GM18511 (cell line): Measurements from ENCODE around the gene HBG2.
"Not testable (repeated sequence)": the region's sequence is repeated elsewhere in the genome, so short reads cannot be mapped to it uniquely, and the experiment has no call there.

Source experiments
- ATAC-seq: cut with Tn5 transposase; IDR thresholded peaks from one replicate; pipeline ENCODE4 v1.9.1; 2021; ENCODE audit warnings: mild to moderate bottlenecking, moderate library complexity; ENCODE audit not compliant: unreplicated experiment

Gene HBG2

DNA sequence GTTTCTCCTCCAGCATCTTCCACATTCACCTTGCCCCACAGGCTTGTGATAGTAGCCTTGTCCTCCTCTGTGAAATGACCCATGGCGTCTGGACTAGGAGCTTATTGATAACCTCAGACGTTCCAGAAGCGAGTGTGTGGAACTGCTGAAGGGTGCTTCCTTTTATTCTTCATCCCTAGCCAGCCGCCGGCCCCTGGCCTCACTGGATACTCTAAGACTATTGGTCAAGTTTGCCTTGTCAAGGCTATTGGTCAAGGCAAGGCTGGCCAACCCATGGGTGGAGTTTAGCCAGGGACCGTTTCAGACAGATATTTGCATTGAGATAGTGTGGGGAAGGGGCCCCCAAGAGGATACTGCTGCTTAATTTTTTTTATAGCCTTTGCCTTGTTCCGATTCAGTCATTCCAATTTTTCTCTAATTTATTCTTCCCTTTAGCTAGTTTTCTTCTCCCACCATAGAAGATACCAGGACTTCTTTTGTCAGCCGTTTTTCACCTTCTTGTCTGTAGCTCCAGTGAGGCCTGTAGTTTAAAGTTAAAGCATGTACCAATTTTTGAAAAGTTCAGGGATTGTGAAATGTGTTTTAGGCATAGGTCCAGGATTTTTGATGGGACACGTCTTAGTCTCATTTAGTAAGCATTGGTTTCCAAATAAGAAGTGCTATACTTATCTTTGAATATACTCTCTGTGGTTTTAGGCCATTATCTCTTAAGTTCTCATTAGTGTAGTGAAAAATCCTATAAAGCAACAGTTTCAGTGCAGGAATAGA is at the start of gene HBG2:
TSS of gene HBG2 (minus strand) at position 136 of the 768 bp plus-strand sequence. CDS start at position 83, 53 bp downstream.
- ATAC-seq, result not testable (repeated sequence)

DNA sequence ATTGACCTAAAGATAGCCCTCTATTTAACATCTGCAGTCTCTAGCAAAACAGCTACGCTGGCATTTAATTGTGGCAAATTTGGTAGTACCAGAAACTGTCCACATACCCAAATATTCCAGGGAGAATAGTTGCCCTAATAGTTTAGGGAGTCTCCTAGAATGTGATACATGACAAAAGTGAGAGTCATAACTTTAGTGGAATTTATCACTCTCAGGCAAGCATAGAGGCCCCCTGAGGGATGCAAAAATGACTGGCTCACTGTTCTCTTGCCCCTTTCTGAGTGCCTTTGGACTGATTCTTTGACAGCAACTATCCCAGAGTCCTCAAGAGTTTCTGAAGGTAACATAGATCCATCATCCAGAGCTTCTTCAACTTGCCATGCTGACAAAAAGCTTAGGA is 49.5 kb upstream of the HBG2 start:
- no peak for ATAC-seq

DNA sequence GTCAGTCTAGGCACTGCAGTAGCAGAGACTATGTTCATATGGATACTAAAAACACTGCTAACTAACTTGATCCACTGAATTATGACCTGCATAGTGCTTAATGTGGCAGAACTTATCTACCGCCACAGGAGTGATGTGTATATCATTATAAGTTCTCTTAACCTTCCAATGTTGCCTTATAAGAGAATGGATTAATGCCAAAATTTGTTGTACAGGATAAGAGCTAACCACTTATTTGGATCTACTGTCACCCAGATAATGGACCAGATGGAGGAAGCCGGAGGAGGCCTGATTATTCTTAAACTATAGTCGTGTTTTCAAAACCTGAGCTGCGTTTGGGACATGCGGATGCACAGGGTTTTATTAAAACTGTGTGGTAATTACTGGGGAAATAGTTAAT is 49.0 kb upstream of the HBG2 start:
- ATAC-seq, result no peak

DNA sequence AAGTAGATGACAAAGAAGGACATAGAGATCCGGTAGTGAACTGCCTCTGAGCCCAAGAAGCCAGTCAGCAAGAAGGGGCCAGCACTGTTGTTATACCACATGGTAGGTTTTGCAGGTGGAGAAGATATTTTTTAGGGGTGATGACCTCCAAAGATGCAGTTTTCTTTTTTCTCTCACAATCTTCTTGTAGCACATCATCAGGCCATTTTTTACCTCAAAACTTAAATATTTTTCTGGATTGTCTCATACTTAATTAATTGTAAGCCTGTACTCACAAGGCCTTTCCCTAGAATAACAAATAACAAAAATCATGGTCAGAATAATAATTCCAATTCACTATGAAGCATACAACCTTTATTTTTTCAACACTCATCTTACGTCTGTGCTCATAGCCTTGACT is 47.3 kb upstream of the HBG2 start, which contains the start of gene OR51B4:
TSS of gene OR51B4 (minus strand) at position 101 of the 400 bp plus-strand sequence. CDS start at position 101, 0 bp downstream.
- ATAC-seq, result no peak

DNA sequence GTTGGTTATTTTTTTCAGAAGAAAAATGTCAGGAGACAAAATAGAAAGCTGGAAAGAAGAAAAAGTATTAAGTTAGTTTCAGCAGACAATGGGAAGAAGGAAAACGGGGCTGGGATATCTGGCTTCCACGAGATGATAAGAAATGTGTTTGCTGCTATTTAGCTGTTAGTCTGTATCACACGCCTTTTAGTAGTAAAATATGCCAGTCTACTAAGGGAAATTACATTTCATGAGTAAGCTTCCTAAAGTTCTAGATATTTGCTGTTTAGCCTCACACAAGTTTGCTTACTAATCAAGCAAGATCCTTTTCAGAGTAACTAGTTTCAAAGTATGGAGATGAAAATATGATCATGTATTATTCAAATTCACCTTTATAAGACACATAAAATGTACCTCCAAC is 45.7 kb upstream of the HBG2 start:
- no peak for ATAC-seq

DNA sequence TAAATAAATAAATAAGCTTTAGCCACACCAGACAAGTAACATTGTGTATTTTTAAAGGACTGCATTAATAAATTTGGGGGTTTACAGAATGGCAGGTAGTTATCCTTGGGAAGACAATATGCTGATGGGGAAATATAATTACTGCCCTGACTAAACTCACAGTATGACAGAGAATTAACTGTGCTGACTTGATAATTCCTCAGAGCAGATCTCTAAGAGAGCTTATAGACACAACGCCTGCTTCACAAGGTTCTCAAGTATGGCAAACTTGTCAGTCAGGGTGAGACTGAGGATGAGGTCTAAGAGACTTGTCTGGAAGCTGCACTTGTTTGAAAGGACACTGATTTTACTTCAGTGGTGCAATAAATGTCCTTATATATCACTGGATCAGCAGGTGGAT is 43.9 kb upstream of the HBG2 start:
- ATAC-seq, result no peak

DNA sequence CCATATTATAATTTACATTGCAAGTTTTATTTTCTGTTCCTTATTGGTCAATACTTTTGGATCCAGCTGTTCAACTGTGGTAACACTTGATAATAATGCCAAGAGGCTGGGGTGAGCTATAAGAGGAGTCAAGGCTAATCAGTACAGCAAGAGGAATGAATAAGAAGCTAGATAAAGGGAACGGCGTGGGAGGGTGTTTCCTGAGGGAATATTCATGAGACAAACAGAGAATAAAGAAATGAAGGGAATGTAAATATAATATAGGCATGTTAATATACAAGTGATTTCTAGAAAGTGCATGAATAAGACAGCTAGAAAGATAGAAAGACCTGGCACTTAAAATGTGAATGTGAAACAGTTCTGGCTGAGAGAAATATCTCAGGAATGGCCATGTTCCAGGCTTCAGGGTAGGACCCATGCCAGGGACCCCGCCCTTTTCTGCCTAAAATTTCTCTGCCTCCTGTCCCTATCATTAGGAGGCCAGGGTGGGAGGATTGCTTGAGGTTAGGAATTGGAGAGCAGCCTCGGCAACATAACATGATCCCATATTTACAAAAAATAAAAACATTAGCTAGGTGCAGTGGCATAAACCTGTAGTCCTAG is 43.2 kb upstream of the HBG2 start:
- no peak for ATAC-seq

DNA sequence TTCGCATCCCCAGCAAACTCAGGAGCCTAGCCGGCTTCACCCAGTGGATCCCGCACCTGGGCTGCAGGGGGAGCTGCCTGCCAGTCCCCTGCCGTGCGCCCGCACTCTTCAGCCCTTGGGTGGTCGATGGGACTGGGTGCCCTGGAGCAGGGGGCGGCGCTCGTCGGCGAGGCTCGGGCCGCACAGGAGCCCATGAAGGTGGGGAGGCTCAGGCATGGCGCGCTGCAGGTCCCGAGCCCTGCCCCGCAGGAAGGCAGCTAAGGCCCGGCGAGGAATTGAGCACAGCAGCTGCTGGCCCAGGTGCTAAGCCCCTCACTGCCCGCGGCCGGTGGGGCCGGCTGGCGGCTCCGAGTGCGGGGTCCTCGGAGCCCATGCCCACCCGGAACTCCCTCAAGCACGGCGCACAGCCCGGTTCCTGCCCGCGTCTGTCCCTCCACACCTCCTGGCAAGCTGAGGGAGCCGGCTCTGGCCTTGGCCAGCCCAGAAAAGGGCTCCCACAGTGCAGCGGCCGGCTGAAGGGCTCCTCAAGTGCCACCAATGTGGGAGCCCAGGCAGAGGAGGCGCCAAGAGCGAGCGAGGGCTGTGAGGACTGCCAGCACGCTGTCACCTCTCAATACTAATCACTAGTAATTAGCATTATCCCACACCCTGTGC is 39.9 kb upstream of the HBG2 start:
- ATAC-seq, result not testable (repeated sequence)

DNA sequence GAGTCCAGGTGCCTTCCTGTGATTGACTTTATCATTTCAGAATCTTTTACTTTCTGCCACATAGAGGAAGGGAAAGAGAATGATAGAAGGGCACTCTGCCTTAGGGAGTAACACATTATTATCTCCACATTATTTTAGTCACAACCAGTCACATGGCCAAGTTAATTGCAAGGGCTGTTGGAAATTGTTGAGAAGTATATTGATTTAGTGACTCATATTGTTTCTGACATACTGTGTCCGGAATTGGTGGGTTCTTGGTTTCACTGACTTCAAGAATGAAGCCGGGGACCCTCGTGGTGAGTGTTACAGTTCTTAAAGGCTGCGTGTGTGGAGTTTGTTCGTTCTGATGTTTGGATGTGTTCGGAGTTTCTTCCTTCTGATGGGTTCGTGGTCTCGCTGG is 38.4 kb upstream of the HBG2 start:
- no peak for ATAC-seq

DNA sequence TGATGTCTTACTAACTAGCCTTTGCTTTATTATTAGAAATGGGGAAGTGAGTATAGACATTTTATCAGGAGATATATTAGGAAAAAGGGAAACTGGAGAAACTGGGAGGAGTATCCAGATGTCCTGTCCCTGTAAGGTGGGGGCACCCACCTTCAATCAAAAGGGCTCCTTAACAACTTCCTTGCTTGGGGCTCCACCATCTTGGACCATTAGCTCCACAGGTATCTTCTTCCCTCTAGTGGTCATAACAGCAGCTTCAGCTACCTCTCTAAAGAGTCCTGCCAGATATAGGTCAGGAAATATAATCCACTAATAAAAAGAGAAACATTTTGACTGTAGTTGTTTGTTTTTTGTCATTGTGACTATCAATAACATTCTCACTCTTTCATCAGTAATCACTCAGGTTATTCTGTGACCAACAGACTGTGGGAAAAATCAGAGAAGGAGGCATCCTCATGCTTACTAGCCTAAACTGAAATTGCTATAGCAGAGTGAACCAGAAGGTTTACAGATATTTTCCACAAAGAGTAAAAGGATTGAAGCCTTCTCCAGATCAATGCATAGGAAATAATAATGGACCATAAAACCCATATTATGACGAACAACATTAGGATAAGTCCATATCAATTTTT is 36.7 kb upstream of the HBG2 start:
- ATAC-seq, result peak; percentile 94

DNA sequence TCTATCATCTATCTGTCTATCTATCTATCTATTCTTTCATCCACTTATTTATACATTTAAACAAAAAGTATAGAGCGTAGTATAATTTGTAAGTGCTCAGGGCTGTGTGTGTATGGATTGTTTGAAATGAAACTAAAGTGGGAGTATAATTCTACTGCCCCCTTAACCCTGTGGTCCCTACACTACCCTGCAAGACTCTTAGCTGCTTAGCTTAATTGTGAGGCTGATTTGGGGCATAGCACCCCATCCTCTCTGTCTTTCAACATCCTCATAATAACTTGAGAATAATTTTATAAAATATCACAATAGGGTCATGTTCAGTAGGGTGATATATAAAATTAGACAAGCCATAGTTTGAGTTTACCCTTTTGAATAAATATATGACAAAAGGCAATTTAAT is 35.5 kb upstream of the HBG2 start:
- no peak for ATAC-seq

DNA sequence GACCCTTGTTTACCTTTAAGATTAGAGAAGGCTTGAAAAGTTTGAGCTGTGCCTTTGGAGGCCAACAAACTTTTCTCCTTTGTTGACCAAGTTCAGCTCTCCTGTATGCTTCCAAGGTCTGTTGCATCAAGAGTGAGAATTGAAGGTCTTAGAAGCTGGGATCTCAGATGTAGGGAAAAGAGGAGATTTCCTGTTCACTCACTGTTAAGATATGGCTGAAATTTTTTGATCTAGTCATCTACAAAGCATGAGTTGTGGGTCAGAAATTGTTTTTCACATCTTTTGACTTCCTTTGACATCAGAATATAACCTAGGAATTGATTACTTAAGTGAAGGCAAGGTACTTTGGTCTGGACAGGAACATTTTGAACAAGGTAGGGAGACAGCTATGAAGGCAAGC is 35.1 kb upstream of the HBG2 start:
- ATAC-seq, result no peak

DNA sequence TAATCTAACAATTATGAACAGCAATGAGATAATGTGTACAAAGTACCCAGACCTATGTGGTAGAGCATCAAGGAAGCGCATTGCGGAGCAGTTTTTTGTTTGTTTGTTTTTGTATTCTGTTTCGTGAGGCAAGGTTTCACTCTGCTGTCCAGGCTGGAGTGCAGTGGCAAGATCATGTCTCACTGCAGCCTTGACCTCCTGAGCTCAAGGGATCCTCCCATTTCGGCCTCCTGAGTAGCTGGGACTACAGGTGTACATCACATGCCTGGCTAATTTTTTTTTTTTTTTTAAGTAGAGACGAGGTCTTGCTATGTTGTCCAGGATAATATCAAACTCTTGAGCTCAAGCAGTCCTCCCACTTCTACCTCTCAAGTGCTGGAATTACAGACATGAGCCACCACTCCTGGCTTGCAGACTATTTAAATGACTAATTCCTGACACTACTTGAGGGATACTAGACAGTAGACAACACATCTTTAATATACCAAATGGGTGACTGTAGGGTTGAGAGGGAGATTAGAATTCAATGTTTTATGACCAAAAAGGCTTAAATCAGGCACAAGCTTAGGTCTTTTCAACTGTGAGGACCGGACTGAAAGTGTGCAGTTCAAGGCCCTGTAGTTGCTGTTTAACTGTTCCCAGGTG is 34.4 kb upstream of the HBG2 start:
- ATAC-seq, result no peak

DNA sequence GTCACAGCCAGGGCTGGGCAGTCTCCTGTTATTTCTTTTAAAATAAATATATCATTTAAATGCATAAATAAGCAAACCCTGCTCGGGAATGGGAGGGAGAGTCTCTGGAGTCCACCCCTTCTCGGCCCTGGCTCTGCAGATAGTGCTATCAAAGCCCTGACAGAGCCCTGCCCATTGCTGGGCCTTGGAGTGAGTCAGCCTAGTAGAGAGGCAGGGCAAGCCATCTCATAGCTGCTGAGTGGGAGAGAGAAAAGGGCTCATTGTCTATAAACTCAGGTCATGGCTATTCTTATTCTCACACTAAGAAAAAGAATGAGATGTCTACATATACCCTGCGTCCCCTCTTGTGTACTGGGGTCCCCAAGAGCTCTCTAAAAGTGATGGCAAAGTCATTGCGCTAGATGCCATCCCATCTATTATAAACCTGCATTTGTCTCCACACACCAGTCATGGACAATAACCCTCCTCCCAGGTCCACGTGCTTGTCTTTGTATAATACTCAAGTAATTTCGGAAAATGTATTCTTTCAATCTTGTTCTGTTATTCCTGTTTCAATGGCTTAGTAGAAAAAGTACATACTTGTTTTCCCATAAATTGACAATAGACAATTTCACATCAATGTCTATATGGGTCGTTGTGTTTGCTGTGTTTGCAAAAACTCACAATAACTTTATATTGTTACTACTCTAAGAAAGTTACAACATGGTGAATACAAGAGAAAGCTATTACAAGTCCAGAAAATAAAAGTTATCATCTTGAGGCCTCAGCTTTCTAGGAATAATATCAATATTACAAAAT is 33.7 kb upstream of the HBG2 start:
- no peak for ATAC-seq

DNA sequence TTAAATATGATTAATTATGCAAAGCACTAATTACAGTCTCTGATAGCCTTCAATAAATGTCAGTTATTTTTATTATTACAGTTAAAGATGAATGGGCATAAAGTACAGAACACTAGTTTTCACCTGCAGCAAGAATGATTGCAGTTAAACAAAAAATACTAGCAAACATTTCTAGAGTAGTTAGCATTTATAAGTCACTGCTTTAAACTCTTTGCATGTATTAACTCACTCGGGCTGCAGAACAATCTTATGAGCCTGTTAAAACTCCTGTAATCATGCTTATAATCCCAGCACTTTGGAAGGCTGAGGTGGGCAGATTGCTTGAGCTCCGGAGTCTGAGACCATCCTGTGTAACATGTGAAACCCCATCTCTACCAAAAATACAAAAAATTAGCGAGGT is 32.3 kb upstream of the HBG2 start:
- ATAC-seq, result no peak

DNA sequence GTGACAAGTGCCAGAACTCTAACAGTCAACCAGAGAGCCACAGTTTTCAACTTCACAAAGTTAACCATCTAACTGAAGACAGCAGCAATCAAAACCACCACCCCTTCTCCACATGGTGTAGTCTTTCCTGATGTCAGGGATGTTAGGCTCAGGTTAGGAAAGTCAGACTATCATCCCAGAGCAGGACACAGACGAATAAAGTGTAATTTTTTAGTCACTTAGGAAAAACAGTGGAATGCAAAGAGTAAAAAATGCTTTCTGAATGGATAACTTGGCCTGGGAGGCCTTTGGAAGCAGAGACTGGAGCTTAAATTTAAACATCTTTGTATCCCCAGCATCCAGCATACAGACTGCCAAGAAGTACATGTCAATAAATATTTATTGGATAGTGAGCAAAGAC is 31.8 kb upstream of the HBG2 start:
- no peak for ATAC-seq

DNA sequence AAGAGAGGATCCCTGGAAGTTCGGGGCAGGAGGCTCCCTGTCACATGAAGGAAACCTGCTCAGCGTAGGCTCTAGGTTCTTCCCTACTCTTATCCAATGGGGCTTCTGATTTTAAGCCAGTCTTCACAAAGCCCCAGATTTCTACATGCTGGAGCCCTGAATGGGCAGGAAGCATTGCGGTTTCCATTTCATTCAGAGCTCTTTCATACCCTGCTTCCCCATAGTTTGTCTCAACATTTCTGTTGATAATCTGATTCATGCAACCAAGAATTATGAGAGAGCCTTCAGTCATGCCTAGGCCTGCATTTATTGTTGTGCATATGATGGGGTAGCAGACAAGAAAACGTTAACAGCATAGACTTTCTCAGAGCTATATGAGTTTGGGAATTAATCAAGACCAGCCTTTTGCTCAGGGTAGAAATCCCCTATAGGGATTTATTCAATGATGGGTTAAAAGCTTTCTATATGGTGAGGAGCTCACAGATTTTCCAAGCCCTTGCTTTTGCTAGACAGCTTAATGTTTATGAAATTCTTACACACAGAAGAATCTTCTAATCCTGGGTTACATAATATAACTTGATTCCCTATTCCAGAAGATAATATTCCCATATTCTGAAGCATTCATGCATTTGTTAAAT is 31.2 kb upstream of the HBG2 start:
- peak; percentile 49 for ATAC-seq

DNA sequence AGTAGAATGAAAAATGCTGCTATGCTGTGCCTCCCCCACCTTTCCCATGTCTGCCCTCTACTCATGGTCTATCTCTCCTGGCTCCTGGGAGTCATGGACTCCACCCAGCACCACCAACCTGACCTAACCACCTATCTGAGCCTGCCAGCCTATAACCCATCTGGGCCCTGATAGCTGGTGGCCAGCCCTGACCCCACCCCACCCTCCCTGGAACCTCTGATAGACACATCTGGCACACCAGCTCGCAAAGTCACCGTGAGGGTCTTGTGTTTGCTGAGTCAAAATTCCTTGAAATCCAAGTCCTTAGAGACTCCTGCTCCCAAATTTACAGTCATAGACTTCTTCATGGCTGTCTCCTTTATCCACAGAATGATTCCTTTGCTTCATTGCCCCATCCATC is 30.1 kb upstream of the HBG2 start:
- ATAC-seq, result no peak

DNA sequence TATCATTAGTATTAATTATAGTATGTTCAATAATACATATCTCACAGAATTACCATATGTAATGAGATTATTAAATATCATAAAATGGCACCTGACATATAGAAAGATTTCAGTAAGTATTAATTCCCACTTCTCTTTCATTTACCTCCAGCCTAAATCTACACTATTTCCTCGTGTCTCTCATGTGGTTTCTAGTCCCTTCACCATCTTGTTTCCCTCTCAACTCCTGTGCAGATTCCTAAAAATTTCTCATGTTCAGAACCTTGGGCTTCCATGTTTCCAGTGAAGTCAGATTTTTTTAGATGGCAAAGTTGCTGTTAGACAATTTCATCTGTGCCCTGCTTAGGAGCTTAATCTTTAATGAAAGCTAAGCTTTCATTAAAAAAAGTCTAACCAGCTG is 29.3 kb upstream of the HBG2 start:
- no peak for ATAC-seq

DNA sequence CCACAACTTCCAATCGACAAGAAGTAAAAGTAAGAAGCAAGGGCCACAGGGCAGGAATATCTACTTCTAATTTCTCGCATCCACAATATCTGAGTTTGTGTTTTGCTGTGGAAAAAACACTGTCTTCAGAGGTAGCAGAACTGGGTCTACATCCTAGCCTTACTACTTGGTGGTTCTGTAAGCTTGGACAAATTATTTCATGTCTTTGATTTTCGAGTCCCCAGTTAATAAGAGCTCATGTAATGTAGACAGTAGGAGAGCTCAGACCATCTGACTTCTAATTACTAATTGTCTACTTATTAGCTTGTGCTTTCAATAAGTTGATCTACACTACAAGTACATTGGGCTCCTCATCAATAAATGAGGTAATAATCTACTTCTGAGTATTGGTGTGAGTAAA is 28.5 kb upstream of the HBG2 start:
- ATAC-seq, result no peak
